Neuronal stem cell (in vitro differentiated cells): Measurements from ENCODE around the gene GPR107.

Experiments
- DNase-seq: peaks from one replicate; pipeline ENCODE4 v3.0.0-alpha.2; 2013; ENCODE audit warnings: low spot score
- H2AFZ ChIP-seq: one replicate; pipeline ENCODE4 v1.6.1; 2013; ENCODE audit warnings: mild to moderate bottlenecking, low read length, inconsistent platforms
- H2AK5ac ChIP-seq: 2 replicates; pipeline ENCODE4 v1.6.1; 2013; ENCODE audit warnings: low read depth, mild to moderate bottlenecking, inconsistent platforms, low read length, moderate library complexity, mixed read lengths
- H2BK120ac ChIP-seq: 2 replicates; pipeline ENCODE4 v1.6.1; 2013; ENCODE audit warnings: low read depth, mild to moderate bottlenecking, inconsistent platforms, low read length, moderate library complexity, mixed read lengths
- H2BK12ac ChIP-seq: one replicate; pipeline ENCODE4 v1.6.1; 2013; ENCODE audit warnings: low read length, inconsistent platforms
- H2BK15ac ChIP-seq: 2 replicates; pipeline ENCODE4 v1.6.1; 2013; ENCODE audit warnings: mild to moderate bottlenecking, low read length, inconsistent platforms, mixed read lengths
- H2BK5ac ChIP-seq: one replicate; pipeline ENCODE4 v1.6.1; 2013; ENCODE audit warnings: inconsistent platforms, mild to moderate bottlenecking, low read length, moderate library complexity
- H3K14ac ChIP-seq: one replicate; pipeline ENCODE4 v1.6.1; 2013; ENCODE audit warnings: low read length, inconsistent platforms
- H3K18ac ChIP-seq: 2 replicates; pipeline ENCODE4 v1.6.1; 2013; ENCODE audit warnings: low read length, inconsistent platforms
- H3K23ac ChIP-seq: 2 replicates; pipeline ENCODE4 v1.6.1; 2013; ENCODE audit warnings: low read depth, mild to moderate bottlenecking, mixed read lengths, low read length, inconsistent platforms; ENCODE audit not compliant: poor library complexity
- H3K27ac ChIP-seq: replicated peaks from 3 replicates; pipeline ENCODE4 v1.5.1; 2013; ENCODE audit warnings: low read length, inconsistent platforms
- H3K27me3 ChIP-seq, 3 experiments: 2 replicates each; pipeline ENCODE4 v1.6.1; 2013; ENCODE audit warnings: low read length in 3 of 3, mild to moderate bottlenecking in 2 of 3, inconsistent platforms in 1 of 3, low read depth in 1 of 3, mixed read lengths in 1 of 3, moderate library complexity in 1 of 3; ENCODE audit not compliant: control insufficient read depth in 3 of 3, insufficient read depth in 3 of 3
- H3K36me3 ChIP-seq, 2 donors: replicated peaks in 1 of 2; 2 replicates each; pipeline ENCODE4 v1.6.1; 2013; ENCODE audit warnings: low read length in 2 of 2; ENCODE audit not compliant: control insufficient read depth in 2 of 2, insufficient read depth in 2 of 2
- H3K4ac ChIP-seq: 2 replicates; pipeline ENCODE4 v1.6.1; 2013; ENCODE audit warnings: inconsistent platforms, mild to moderate bottlenecking, low read length, moderate library complexity
- H3K4me1 ChIP-seq, 2 donors: 1 replicate in 1 of 2; 2 replicates in 1 of 2; pipeline ENCODE4 v1.6.1; 2013; ENCODE audit warnings: low read length in 2 of 2, low read depth in 1 of 2; ENCODE audit not compliant: control insufficient read depth in 2 of 2, insufficient read depth in 1 of 2
- H3K4me2 ChIP-seq: one replicate; pipeline ENCODE4 v1.6.1; 2013; ENCODE audit warnings: mild to moderate bottlenecking, low read length, inconsistent platforms; ENCODE audit not compliant: insufficient read depth, poor library complexity, severe bottlenecking
- H3K4me3 ChIP-seq, 2 donors: 2 replicates each; pipeline ENCODE4 v1.5.1; 2013; ENCODE audit warnings: low read length in 2 of 2, mild to moderate bottlenecking in 2 of 2, inconsistent platforms in 1 of 2, moderate library complexity in 1 of 2
- H3K79me1 ChIP-seq: one replicate; pipeline ENCODE4 v1.6.1; 2013; ENCODE audit warnings: low read depth, mild to moderate bottlenecking, inconsistent platforms, low read length, moderate library complexity
- H3K9ac ChIP-seq: one replicate; pipeline ENCODE4 v1.6.1; 2013; ENCODE audit warnings: mild to moderate bottlenecking, low read depth, low read length, inconsistent platforms; ENCODE audit not compliant: poor library complexity
- H3K9me3 ChIP-seq, 2 donors: replicated peaks in 1 of 2; 2 replicates each; pipeline versions ENCODE3 to v1.6.1; 2013; ENCODE audit warnings: low read length in 2 of 2, mild to moderate bottlenecking in 2 of 2, inconsistent platforms in 1 of 2, low read depth in 1 of 2, mixed read lengths in 1 of 2, moderate library complexity in 1 of 2; ENCODE audit not compliant: control insufficient read depth in 2 of 2, insufficient read depth in 1 of 2
- H4K8ac ChIP-seq: one replicate; pipeline ENCODE4 v1.6.1; 2013; ENCODE audit warnings: low read depth, mild to moderate bottlenecking, inconsistent platforms, low read length, moderate library complexity
- H4K91ac ChIP-seq: one replicate; pipeline ENCODE4 v1.6.1; 2013; ENCODE audit warnings: low read length, low read depth, mild to moderate bottlenecking, inconsistent platforms; ENCODE audit not compliant: poor library complexity
- WGBS, 2 donors: extraction: QIAGEN DNeasy Blood & Tissue Kit; methylation state at CpG; one replicate each; pipeline ENCODE4 v1.1.7; 2013; ENCODE audit warnings: missing lambda C conversion rate in 2 of 2, mixed read lengths in 1 of 2; ENCODE audit not compliant: insufficient read length in 2 of 2, insufficient replicate concordance in 1 of 2; ENCODE audit errors: extremely low coverage in 2 of 2; 5-methylcytosine and 5-hydroxymethylcytosine counted together

Gene GPR107

GRCh38 chr9:130058887-130059286 is 5.2 kb downstream of the GPR107 start:
- peaks cover 9% of the 10 kb centered on the region for H3K79me1 ChIP-seq
- no peak overlapping the region for H3K4me2 ChIP-seq
- H4K91ac ChIP-seq: no peak overlapping the region
- peaks cover 0 to 26% of the 10 kb centered on the region in 2 donors for H3K36me3 ChIP-seq
- DNase-seq: no peak
- no peak overlapping the region for H4K8ac ChIP-seq
- H3K4me3 ChIP-seq: no peak overlapping the region
- no peak overlapping the region for H2AFZ ChIP-seq
- H2BK5ac ChIP-seq: no peak overlapping the region
- no peak overlapping the region for H3K14ac ChIP-seq
- no peak overlapping the region for H2AK5ac ChIP-seq
- H2BK15ac ChIP-seq: no peak overlapping the region
- no peak overlapping the region for H2BK120ac ChIP-seq
- no CpG with 5 or more reads among the region's 3 CpGs for WGBS, 2 donors
- no peak overlapping the region for H3K9ac ChIP-seq
- peaks cover 0 to 4% of the 10 kb centered on the region in 2 donors for H3K4me1 ChIP-seq
- no peak overlapping the region for H3K23ac ChIP-seq
- H3K18ac ChIP-seq: no peak overlapping the region
- H3K9me3 ChIP-seq: no peaks in the 10 kb centered on the region
- H3K27ac ChIP-seq: no peak overlapping the region
- no peaks in the 10 kb centered on the region for H3K27me3 ChIP-seq
- no peak overlapping the region for H2BK12ac ChIP-seq
- H3K4ac ChIP-seq: no peak overlapping the region

- Histone ChIP-seq H2BK120ac (no peak overlapping the region), H3K18ac (no peak overlapping the region), H2AK5ac (no peak overlapping the region), H3K14ac (no peak overlapping the region), H4K8ac (no peak overlapping the region), H3K36me3 (peaks cover 0 to 33% of the 10 kb centered on the region in 2 donors), H2BK5ac (no peak overlapping the region), H3K9ac (no peak overlapping the region), H2AFZ (no peak overlapping the region), H3K4me3 (no peak overlapping the region), H3K4ac (no peak overlapping the region), H3K27ac (no peak overlapping the region), H3K23ac (no peak overlapping the region), H3K9me3 (no peaks in the 10 kb centered on the region), H3K79me1 (peaks cover 8% of the 10 kb centered on the region), H3K27me3 (no peaks in the 10 kb centered on the region), H2BK15ac (no peak overlapping the region), H4K91ac (no peak overlapping the region), H3K4me1 (no peaks in the 10 kb centered on the region), H2BK12ac (no peak overlapping the region), H3K4me2 (no peak overlapping the region)
- no CpG with 5 or more reads among the region's 7 CpGs for WGBS, 2 donors
- no peak for DNase-seq
Measured at GRCh38 chr9:130060296-130060695, 6.6 kb downstream of the GPR107 start.

- no peaks in the 10 kb centered on the region for H3K9me3 ChIP-seq
- peaks cover 0 to 29% of the 10 kb centered on the region in 2 donors for H3K36me3 ChIP-seq
- H2AFZ ChIP-seq: no peak overlapping the region
- no CpG with 5 or more reads among the region's 2 CpGs for WGBS, 2 donors
- no peak overlapping the region for H3K27ac ChIP-seq
- no peak overlapping the region for H3K4me3 ChIP-seq
- no peaks in the 10 kb centered on the region for H3K4me1 ChIP-seq
- no peak overlapping the region for H2AK5ac ChIP-seq
- no peak overlapping the region for H2BK120ac ChIP-seq
- no peak overlapping the region for H3K4me2 ChIP-seq
- no peak overlapping the region for H3K14ac ChIP-seq
- H3K4ac ChIP-seq: no peak overlapping the region
- H3K23ac ChIP-seq: no peak overlapping the region
- no peak overlapping the region for H4K91ac ChIP-seq
- no peak overlapping the region for H3K9ac ChIP-seq
- no peak overlapping the region for H4K8ac ChIP-seq
- peaks cover 6% of the 10 kb centered on the region for H3K79me1 ChIP-seq
- H3K18ac ChIP-seq: no peak overlapping the region
- H3K27me3 ChIP-seq: no peaks in the 10 kb centered on the region
- no peak for DNase-seq
- H2BK5ac ChIP-seq: no peak overlapping the region
- H2BK15ac ChIP-seq: no peak overlapping the region
- no peak overlapping the region for H2BK12ac ChIP-seq
Measured at GRCh38 chr9:130062750-130063149, 9.0 kb downstream of the GPR107 start.

DNA sequence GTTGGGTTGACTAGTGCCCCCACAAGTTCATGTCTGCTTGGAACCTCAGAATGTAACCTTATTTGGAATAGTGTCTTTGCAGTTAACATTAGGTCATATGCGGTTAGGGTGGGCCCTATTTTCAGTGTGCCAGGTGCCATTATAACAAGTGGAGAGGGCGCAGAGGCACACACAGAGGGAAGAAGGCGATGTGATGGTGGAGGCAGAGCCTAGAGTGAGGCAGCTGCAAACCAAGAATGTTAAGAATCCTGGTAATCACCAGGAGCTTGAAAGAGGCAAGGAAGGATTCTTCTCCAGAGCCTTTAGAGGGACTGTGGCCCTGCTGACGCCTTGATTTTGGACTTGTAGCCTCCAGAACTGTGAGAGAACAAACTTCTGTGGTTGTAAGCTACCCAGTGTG is 10.9 kb downstream of the GPR107 start:
- no peak overlapping the region for H2BK5ac ChIP-seq
- H2BK15ac ChIP-seq: no peak overlapping the region
- H3K18ac ChIP-seq: no peak overlapping the region
- H2AFZ ChIP-seq: no peak overlapping the region
- no peak for DNase-seq
- no CpG with 5 or more reads among the region's 4 CpGs for WGBS, 2 donors
- H4K91ac ChIP-seq: no peak overlapping the region
- no peak overlapping the region for H3K14ac ChIP-seq
- H3K27me3 ChIP-seq: no peaks in the 10 kb centered on the region
- no peak overlapping the region for H3K4me2 ChIP-seq
- H3K9ac ChIP-seq: no peak overlapping the region
- H3K4me1 ChIP-seq: no peaks in the 10 kb centered on the region
- no peak overlapping the region for H4K8ac ChIP-seq
- no peak overlapping the region for H3K4ac ChIP-seq
- peaks cover 10% of the 10 kb centered on the region for H3K79me1 ChIP-seq
- no peak overlapping the region for H3K4me3 ChIP-seq
- no peaks in the 10 kb centered on the region for H3K9me3 ChIP-seq
- H3K27ac ChIP-seq: no peak overlapping the region
- no peak overlapping the region for H3K23ac ChIP-seq
- no peak overlapping the region for H2AK5ac ChIP-seq
- no peak overlapping the region for H2BK12ac ChIP-seq
- no peak overlapping the region for H2BK120ac ChIP-seq
- peaks cover 0 to 17% of the 10 kb centered on the region in 2 donors for H3K36me3 ChIP-seq
